Endodermal cell (in vitro differentiated cells): ENCODE measurements around the gene SYT17. TPM values are rescaled to one million over a fixed set of nuclear protein-coding genes. Genes with fewer than 3 reads are reported as not detected.

Experiments used
- DNase-seq: peaks from one replicate; pipeline ENCODE4 v3.0.0-alpha.2; 2017
- H3K27ac ChIP-seq: 2 replicates; pipeline ENCODE4 v1.5.1; 2013; ENCODE audit warnings: mild to moderate bottlenecking, low read depth, low read length, moderate library complexity
- H3K27me3 ChIP-seq: 2 replicates; pipeline ENCODE4 v1.6.1; 2013; ENCODE audit warnings: mild to moderate bottlenecking, low read length, moderate library complexity; ENCODE audit not compliant: insufficient read depth, control insufficient read depth, poor library complexity, severe bottlenecking
- H3K36me3 ChIP-seq: 2 replicates; pipeline ENCODE4 v1.7.0; 2013; ENCODE audit warnings: mild to moderate bottlenecking, low read length, moderate library complexity; ENCODE audit not compliant: control insufficient read depth, insufficient read depth
- H3K4me1 ChIP-seq: one replicate; pipeline ENCODE4 v1.7.0; 2013; ENCODE audit warnings: low read length; ENCODE audit not compliant: control insufficient read depth, insufficient read depth
- H3K4me3 ChIP-seq: 2 replicates; pipeline ENCODE4 v1.5.1; 2013; ENCODE audit warnings: mild to moderate bottlenecking, low read length, moderate library complexity
- H3K9ac ChIP-seq: 2 replicates; pipeline ENCODE4 v1.6.1; 2013; ENCODE audit warnings: mild to moderate bottlenecking, low read length, moderate library complexity; ENCODE audit not compliant: poor library complexity, severe bottlenecking; ENCODE audit errors: extremely low read depth
- H3K9me3 ChIP-seq: 2 replicates; pipeline ENCODE4 v1.6.1; 2013; ENCODE audit warnings: mild to moderate bottlenecking, low read length, moderate library complexity; ENCODE audit not compliant: control insufficient read depth
- H3K27ac Mint-ChIP-seq: 2 replicates; pipeline ENCODE4 v1.8.0; 2020; ENCODE audit warnings: mixed read lengths
- H3K27me3 Mint-ChIP-seq: 2 replicates; pipeline ENCODE4 v1.8.0; 2021; ENCODE audit warnings: mild to moderate bottlenecking, mixed read lengths; ENCODE audit not compliant: insufficient read depth
- H3K36me3 Mint-ChIP-seq: 2 replicates; pipeline ENCODE4 v1.8.0; 2020; ENCODE audit warnings: low read depth, mixed read lengths
- H3K4me1 Mint-ChIP-seq: 2 replicates; pipeline ENCODE4 v1.8.0; 2020; ENCODE audit warnings: mixed read lengths
- H3K4me3 Mint-ChIP-seq: 2 replicates; pipeline ENCODE4 v1.8.0; 2020; ENCODE audit warnings: mild to moderate bottlenecking, moderate library complexity, mixed read lengths
- H3K9me3 Mint-ChIP-seq: 2 replicates; pipeline ENCODE4 v1.8.0; 2020; ENCODE audit warnings: mild to moderate bottlenecking, mixed read lengths
- WGBS, 2 experiments: methylation state at CpG; one replicate each; pipeline versions ENCODE4 v1.1.5 to v1.1.7; 2013; ENCODE audit warnings: missing lambda C conversion rate in 2 of 2, mixed read lengths in 1 of 2; ENCODE audit not compliant: insufficient coverage in 1 of 2, insufficient read length in 1 of 2; 5-methylcytosine and 5-hydroxymethylcytosine counted together
- total RNA-seq, 2 donors: library from RNA; stranded (reverse); fragmentation: NEBNext Ultra II Directional in 1 of 2; extraction: Animal tissue kit (Norgen Biotek cat#: 25700) in 1 of 2; gene quantifications; 2 replicates in 1 of 2; 3 replicates in 1 of 2; pipeline ENCODE4 v1.2.1, GENCODE V29; 2021
- TF ChIP-seq, protein P1 (sequence below): fragments of 200-600 bp; sonication (generic); conservative IDR thresholded peaks from 2 replicates; pipeline ENCODE4 v1.5.0; 2021; ENCODE audit warnings: antibody characterized with exemption, mild to moderate bottlenecking

Gene SYT17
- total RNA-seq, 2 donors from 2014 or later, result 11.2 to 11.5 TPM

DNA sequence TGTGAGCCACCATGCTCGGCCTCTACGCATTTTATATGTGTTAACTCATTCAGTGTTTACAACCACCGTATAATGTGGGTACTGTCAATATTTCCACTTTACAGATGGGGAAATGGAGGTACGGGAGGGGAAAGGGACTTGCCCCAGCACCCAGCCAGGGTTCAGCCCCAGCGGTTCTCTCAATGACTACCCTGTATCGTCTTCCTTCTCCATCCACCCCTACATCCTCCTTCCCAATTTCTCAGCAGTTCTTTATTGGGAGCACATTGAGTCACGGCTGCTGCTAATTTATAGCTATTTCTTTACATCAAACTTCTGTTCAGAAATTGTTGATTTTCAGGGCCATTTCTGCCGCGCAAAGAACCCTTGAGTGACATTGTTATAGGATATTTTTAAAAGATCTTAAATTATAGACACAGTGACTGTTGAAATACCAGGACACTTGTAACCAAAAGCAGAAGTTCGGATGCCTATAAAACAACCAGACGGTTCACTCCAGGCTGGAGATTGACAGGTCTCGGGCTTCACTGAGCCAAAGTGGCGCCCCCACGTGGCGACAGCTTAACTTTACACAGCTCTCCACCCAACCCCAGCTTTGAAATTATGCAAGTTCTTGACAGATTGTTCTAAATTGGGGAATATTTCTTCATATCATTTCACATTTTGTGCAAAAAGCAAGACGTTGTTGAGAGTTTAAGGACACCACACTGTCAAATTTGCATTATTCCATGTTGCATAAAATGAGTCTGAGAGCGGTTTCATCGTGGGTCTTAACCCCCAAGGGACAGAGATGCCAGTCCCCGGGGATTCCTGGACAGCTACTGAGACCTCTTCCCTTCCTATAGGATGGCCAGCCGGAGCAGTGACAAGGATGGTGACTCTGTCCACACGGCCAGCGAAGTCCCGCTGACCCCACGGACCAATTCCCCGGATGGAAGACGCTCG, 11.8 kb downstream of the SYT17 start:
- WGBS, 2 experiments, result 76 to 85% methylated on average over 11 to 27 of the region's 27 CpGs
- TF ChIP-seq, protein P1, sequence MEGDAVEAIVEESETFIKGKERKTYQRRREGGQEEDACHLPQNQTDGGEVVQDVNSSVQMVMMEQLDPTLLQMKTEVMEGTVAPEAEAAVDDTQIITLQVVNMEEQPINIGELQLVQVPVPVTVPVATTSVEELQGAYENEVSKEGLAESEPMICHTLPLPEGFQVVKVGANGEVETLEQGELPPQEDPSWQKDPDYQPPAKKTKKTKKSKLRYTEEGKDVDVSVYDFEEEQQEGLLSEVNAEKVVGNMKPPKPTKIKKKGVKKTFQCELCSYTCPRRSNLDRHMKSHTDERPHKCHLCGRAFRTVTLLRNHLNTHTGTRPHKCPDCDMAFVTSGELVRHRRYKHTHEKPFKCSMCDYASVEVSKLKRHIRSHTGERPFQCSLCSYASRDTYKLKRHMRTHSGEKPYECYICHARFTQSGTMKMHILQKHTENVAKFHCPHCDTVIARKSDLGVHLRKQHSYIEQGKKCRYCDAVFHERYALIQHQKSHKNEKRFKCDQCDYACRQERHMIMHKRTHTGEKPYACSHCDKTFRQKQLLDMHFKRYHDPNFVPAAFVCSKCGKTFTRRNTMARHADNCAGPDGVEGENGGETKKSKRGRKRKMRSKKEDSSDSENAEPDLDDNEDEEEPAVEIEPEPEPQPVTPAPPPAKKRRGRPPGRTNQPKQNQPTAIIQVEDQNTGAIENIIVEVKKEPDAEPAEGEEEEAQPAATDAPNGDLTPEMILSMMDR, result peak; percentile 95

DNA sequence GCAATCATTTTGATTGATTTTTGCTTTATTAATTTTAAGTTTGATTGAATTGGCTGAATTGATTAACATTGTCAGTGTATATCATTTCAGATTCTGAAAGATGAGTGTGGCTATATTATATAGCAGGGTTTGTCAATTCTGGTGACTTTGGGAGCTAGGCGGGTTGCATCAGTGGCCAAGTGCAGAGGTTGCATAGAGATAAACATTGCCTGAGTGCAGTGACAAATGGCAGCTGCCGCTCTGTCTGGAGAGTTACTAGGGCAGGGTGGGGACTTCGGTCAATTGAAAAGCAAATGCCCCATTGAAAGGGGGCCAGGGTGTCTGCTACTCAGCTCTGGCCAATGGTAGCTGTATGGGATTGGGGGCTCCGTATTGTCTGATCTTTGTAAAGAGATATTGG, 12.7 kb downstream of the SYT17 start:
- no peak overlapping the region for H3K4me3 ChIP-seq
- no peak overlapping the region for H3K9ac ChIP-seq
- Mint-ChIP-seq H3K9me3 (no peaks in the 10 kb centered on the region), H3K36me3 (peaks cover 26% of the 10 kb centered on the region), H3K4me3 (no peak overlapping the region), H3K27ac (no peak overlapping the region), H3K27me3 (no peaks in the 10 kb centered on the region), H3K4me1 (no peaks in the 10 kb centered on the region)
- 84 to 97% methylated on average over 3 to 4 of the region's 4 CpGs for WGBS, 2 experiments
- H3K4me1 ChIP-seq, result no peaks in the 10 kb centered on the region
- TF ChIP-seq, protein P1, result no peak
- H3K9me3 ChIP-seq, result no peaks in the 10 kb centered on the region
- no peak for DNase-seq
- H3K36me3 ChIP-seq, result peaks cover 70% of the 10 kb centered on the region
- H3K27ac ChIP-seq, result no peak overlapping the region
- no peaks in the 10 kb centered on the region for H3K27me3 ChIP-seq

More for the DNA sequence above, 11.8 kb downstream of the SYT17 start:
- no peak overlapping the region for H3K4me3 Mint-ChIP-seq
- no peaks in the 10 kb centered on the region for H3K4me1 Mint-ChIP-seq
- DNase-seq, result peak; percentile 84
- Histone ChIP-seq H3K36me3 (peaks cover 64% of the 10 kb centered on the region), H3K9me3 (no peaks in the 10 kb centered on the region), H3K4me1 (no peaks in the 10 kb centered on the region), H3K27ac (no peak overlapping the region), H3K9ac (no peak overlapping the region), H3K4me3 (no peak overlapping the region), H3K27me3 (no peaks in the 10 kb centered on the region)
- peaks cover 22% of the 10 kb centered on the region for H3K36me3 Mint-ChIP-seq
- no peaks in the 10 kb centered on the region for H3K9me3 Mint-ChIP-seq
- H3K27ac Mint-ChIP-seq, result no peak overlapping the region
- no peaks in the 10 kb centered on the region for H3K27me3 Mint-ChIP-seq

DNA sequence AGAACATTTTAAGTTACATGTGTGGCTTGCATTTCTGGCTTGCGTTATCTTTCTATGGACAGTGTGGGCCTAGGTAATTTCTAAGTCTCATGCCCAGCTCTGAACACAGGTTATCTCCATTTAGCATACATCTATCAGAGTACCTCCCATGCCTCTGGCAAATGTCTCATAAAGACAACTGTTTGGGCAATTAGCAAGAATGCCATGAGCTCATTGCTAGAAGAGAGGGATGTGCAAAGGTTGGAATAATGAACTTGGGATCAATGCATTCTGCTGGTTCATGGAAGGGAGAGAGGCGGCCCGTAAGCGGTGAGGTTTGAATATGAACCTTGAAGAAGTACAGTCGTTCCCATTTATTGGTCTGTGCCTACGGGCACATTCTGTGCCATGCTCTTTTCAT, 14.4 kb downstream of the SYT17 start:
- H3K36me3 Mint-ChIP-seq, result peaks cover 32% of the 10 kb centered on the region
- Histone ChIP-seq H3K9me3 (no peaks in the 10 kb centered on the region), H3K36me3 (peaks cover 72% of the 10 kb centered on the region), H3K27me3 (no peaks in the 10 kb centered on the region), H3K9ac (no peak overlapping the region), H3K4me3 (no peak overlapping the region), H3K4me1 (no peaks in the 10 kb centered on the region), H3K27ac (no peak overlapping the region)
- no peak overlapping the region for H3K27ac Mint-ChIP-seq
- H3K9me3 Mint-ChIP-seq, result peaks cover 3% of the 10 kb centered on the region
- 92 to 95% methylated on average over 4 to 6 of the region's 6 CpGs for WGBS, 2 experiments
- no peak overlapping the region for H3K4me3 Mint-ChIP-seq
- no peaks in the 10 kb centered on the region for H3K27me3 Mint-ChIP-seq
- no peaks in the 10 kb centered on the region for H3K4me1 Mint-ChIP-seq
- DNase-seq, result no peak
- TF ChIP-seq, protein P1, result no peak
